SU-DHL-6 (cell line): Measurements from ENCODE around the gene TRAPPC8.

Source experiments
- H2AFZ ChIP-seq: fragments of 200-600 bp; sonication (generic); 2 replicates; pipeline ENCODE4 v1.6.1; 2014; ENCODE audit warnings: low read depth, mild to moderate bottlenecking, moderate library complexity, mixed read lengths, antibody characterized with exemption, low read length; ENCODE audit not compliant: severe bottlenecking
- H3F3A ChIP-seq: fragments of 200-600 bp; shearing (Covaris generic); 2 replicates; pipeline ENCODE4 v1.6.0; 2016; ENCODE audit warnings: antibody characterized with exemption, mild to moderate bottlenecking; ENCODE audit not compliant: insufficient read depth
- H3K27ac ChIP-seq: fragments of 200-600 bp; sonication (generic); 2 replicates; pipeline ENCODE4 v1.5.1; 2016; ENCODE audit warnings: low read depth, mild to moderate bottlenecking, low read length, moderate library complexity, mixed read lengths
- H3K27me3 ChIP-seq: fragments of 200-600 bp; sonication (generic), shearing (Covaris generic); 2 replicates; pipeline ENCODE4 v1.6.0; 2014; ENCODE audit warnings: mild to moderate bottlenecking, low read length
- H3K36me3 ChIP-seq: fragments of 200-600 bp; sonication (generic); 2 replicates; pipeline ENCODE4 v1.6.1; 2014; ENCODE audit warnings: mild to moderate bottlenecking, low read length, mixed read lengths
- H3K4me2 ChIP-seq: fragments of 300-600, 200-600 bp; shearing (Covaris generic), sonication (generic); 2 replicates; pipeline ENCODE4 v1.6.0; 2014; ENCODE audit warnings: low read length, low read depth, mild to moderate bottlenecking; ENCODE audit not compliant: poor library complexity, severe bottlenecking
- H3K4me3 ChIP-seq: fragments of 200-600 bp; sonication (generic); 2 replicates; pipeline ENCODE4 v1.5.1; 2014; ENCODE audit warnings: antibody characterized with exemption, low read length, mild to moderate bottlenecking, mixed read lengths; ENCODE audit not compliant: insufficient read depth, poor library complexity, severe bottlenecking
- H3K79me2 ChIP-seq: fragments of 200-600 bp; sonication (generic); 2 replicates; pipeline ENCODE4 v1.6.1; 2014; ENCODE audit warnings: mild to moderate bottlenecking, low read length, moderate library complexity; ENCODE audit not compliant: insufficient read depth
- H3K9ac ChIP-seq: fragments of 200-600 bp; sonication (generic); 2 replicates; pipeline ENCODE4 v1.7.0; 2014; ENCODE audit warnings: mild to moderate bottlenecking, low read length
- H3K9me2 ChIP-seq: fragments of 200-600 bp; sonication (generic); replicated peaks from 2 replicates; pipeline ENCODE4 v1.6.1; 2014; ENCODE audit warnings: low read length; ENCODE audit not compliant: insufficient read depth
- H3K9me3 ChIP-seq: fragments of 200-600 bp; sonication (generic); 2 replicates; pipeline ENCODE4 v1.6.1; 2014; ENCODE audit warnings: low read length, mixed read lengths; ENCODE audit not compliant: insufficient read depth
- H4K20me1 ChIP-seq: fragments of 200-600 bp; sonication (generic); 2 replicates; pipeline ENCODE4 v1.6.1; 2014; ENCODE audit warnings: low read depth, mild to moderate bottlenecking, antibody characterized with exemption, low read length, moderate library complexity, mixed read lengths
- EZH2phosphoT487 ChIP-seq: fragments of 200-600 bp; sonication (generic), shearing (Covaris generic); conservative IDR thresholded peaks from 2 replicates; pipeline ENCODE4 v1.6.1; 2018; ENCODE audit warnings: mild to moderate bottlenecking, antibody characterized with exemption, low read length, moderate library complexity, mixed read lengths
- TF ChIP-seq, protein P1 (sequence below): fragments of 200-600 bp; sonication (generic); IDR thresholded peaks from one replicate; pipeline ENCODE4 v1.5.1; 2017; ENCODE audit warnings: antibody characterized with exemption, mild to moderate bottlenecking, low read length, moderate library complexity; ENCODE audit not compliant: insufficient read depth, poor library complexity, severe bottlenecking

The TRAPPC8 gene

DNA sequence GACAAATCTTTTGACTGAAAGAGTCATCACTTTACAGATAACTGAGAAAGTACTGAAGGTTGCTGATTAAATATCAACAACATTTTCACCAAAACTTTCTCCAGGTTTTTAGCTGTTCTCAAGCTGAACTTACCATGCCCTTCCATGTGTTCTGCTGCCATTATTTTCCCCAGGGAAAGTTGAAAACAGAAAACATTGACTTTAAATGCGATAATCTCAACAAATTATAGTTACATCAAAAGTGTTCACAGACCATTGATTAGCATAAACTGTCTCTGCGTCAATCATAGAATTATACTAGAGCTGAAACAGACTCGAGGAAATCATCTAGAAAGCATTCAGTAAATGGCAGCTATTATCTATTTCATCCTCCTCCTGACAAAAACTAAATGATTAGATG lies 51.4 kb downstream of the TRAPPC8 start:
- TF ChIP-seq, protein P1, sequence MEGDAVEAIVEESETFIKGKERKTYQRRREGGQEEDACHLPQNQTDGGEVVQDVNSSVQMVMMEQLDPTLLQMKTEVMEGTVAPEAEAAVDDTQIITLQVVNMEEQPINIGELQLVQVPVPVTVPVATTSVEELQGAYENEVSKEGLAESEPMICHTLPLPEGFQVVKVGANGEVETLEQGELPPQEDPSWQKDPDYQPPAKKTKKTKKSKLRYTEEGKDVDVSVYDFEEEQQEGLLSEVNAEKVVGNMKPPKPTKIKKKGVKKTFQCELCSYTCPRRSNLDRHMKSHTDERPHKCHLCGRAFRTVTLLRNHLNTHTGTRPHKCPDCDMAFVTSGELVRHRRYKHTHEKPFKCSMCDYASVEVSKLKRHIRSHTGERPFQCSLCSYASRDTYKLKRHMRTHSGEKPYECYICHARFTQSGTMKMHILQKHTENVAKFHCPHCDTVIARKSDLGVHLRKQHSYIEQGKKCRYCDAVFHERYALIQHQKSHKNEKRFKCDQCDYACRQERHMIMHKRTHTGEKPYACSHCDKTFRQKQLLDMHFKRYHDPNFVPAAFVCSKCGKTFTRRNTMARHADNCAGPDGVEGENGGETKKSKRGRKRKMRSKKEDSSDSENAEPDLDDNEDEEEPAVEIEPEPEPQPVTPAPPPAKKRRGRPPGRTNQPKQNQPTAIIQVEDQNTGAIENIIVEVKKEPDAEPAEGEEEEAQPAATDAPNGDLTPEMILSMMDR: no peak
- TF ChIP-seq EZH2phosphoT487: no peak
- Histone ChIP-seq H3K27me3 (no peaks in the 10 kb centered on the region), H3K9me3 (no peaks in the 10 kb centered on the region), H3K27ac (no peak overlapping the region), H3K36me3 (peaks cover 44% of the 10 kb centered on the region), H3F3A (no peaks in the 10 kb centered on the region; the same call in 1 of the 2 replicates), H3K9ac (no peak overlapping the region), H3K79me2 (no peaks in the 10 kb centered on the region), H2AFZ (no peak overlapping the region), H4K20me1 (no peaks in the 10 kb centered on the region), H3K4me3 (no peak overlapping the region), H3K4me2 (no peak overlapping the region), H3K9me2 (no peaks in the 10 kb centered on the region)

DNA sequence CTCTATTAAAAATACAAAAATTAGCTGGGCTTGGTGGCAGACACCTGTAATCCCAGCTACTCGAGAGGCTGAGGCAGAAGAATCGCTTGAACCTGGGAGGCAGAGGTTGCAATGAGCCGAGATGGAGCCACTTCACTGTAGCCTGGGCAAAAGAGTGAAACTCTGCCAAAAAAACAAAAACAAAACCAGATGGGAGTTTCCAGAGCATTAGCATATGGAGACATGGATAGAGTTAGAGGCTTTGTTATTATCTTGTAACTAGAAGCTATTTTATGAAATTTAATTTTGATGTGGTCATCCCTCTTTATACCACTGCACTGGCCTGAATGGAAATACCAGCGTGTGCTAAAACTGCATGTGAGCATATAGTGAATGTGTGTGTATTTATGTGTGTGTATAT lies 58.9 kb downstream of the TRAPPC8 start:
- H3K36me3 ChIP-seq: peaks cover 38% of the 10 kb centered on the region
- no peak overlapping the region for H3K4me2 ChIP-seq
- H3K79me2 ChIP-seq: 0 out of 2 replicates have a peak, but pooled peaks cover 13% of the 10 kb centered on the region
- H3F3A ChIP-seq: no peaks in the 10 kb centered on the region
- H4K20me1 ChIP-seq: peaks cover 5% of the 10 kb centered on the region; the same call in 1 of the 2 replicates
- H3K9ac ChIP-seq: no peak overlapping the region
- no peaks in the 10 kb centered on the region; the same call in 1 of the 2 replicates for H3K9me3 ChIP-seq
- TF ChIP-seq EZH2phosphoT487: no peak
- TF ChIP-seq, protein P1: no peak
- H3K27ac ChIP-seq: no peak overlapping the region
- no peaks in the 10 kb centered on the region for H3K27me3 ChIP-seq
- H2AFZ ChIP-seq: no peak overlapping the region
- H3K9me2 ChIP-seq: no peaks in the 10 kb centered on the region
- no peak overlapping the region for H3K4me3 ChIP-seq

GRCh38 chr18:31880186-31880898 lies 62.6 kb downstream of the TRAPPC8 start:
- Histone ChIP-seq H3F3A (no peaks in the 10 kb centered on the region), H3K4me2 (no peak overlapping the region), H3K79me2 (0 out of 2 replicates have a peak, but pooled peaks cover 21% of the 10 kb centered on the region), H3K9me2 (no peaks in the 10 kb centered on the region), H3K4me3 (no peak overlapping the region), H3K9ac (no peak overlapping the region), H4K20me1 (peaks cover 6% of the 10 kb centered on the region; the same call in 1 of the 2 replicates), H2AFZ (no peak overlapping the region), H3K9me3 (no peaks in the 10 kb centered on the region; the same call in 1 of the 2 replicates), H3K27ac (no peak overlapping the region), H3K36me3 (peaks cover 37% of the 10 kb centered on the region), H3K27me3 (no peaks in the 10 kb centered on the region)
- TF ChIP-seq, protein P1: no peak
- no peak for TF ChIP-seq EZH2phosphoT487
